Activated CD4-positive, alpha-beta T cell treated with anti-CD3 and anti-CD28 coated beads for 1 hour (primary cell): ENCODE measurements around the gene C3orf70.

Experiments used
- DNase-seq: peaks from one replicate; pipeline ENCODE4 v3.0.0-alpha.2; 2020

Gene C3orf70

GRCh38 chr3:185082829-185083228 lies 70.0 kb downstream of the C3orf70 start:
- no peak for DNase-seq

- DNase-seq, result no peak
Measured at GRCh38 chr3:185082149-185082548, 70.7 kb downstream of the C3orf70 start.

GRCh38 chr3:185081521-185081920 lies 71.3 kb downstream of the C3orf70 start:
- no peak for DNase-seq

- no peak for DNase-seq
Measured at GRCh38 chr3:185079625-185080024, 73.2 kb downstream of the C3orf70 start.

GRCh38 chr3:185076219-185076618 lies 76.6 kb downstream of the C3orf70 start:
- DNase-seq, result no peak

- no peak for DNase-seq
Measured at GRCh38 chr3:185075547-185075946, 77.3 kb downstream of the C3orf70 start.

GRCh38 chr3:185071287-185071800 lies 81.5 kb downstream of the C3orf70 start:
- no peak for DNase-seq

GRCh38 chr3:185070491-185071286 lies 82.2 kb downstream of the C3orf70 start:
- DNase-seq, result no peak

GRCh38 chr3:185069037-185070030 lies 83.5 kb downstream of the C3orf70 start:
- DNase-seq, result no peak

- no peak for DNase-seq
Measured at GRCh38 chr3:185067173-185067572, 85.7 kb downstream of the C3orf70 start.

- no peak for DNase-seq
Measured at GRCh38 chr3:185066251-185066650, 86.6 kb downstream of the C3orf70 start.

- no peak for DNase-seq
Measured at GRCh38 chr3:185065059-185065458, 87.8 kb downstream of the C3orf70 start.

GRCh38 chr3:185063431-185063830 lies 89.4 kb downstream of the C3orf70 start:
- DNase-seq, result no peak

GRCh38 chr3:185062191-185062590 lies 90.7 kb downstream of the C3orf70 start:
- DNase-seq, result no peak

GRCh38 chr3:185060655-185061054 lies 92.2 kb downstream of the C3orf70 start:
- no peak for DNase-seq

- no peak for DNase-seq
Measured at GRCh38 chr3:185059766-185060165, 93.1 kb downstream of the C3orf70 start.

- DNase-seq, result no peak
Measured at GRCh38 chr3:185058796-185059195, 94.1 kb downstream of the C3orf70 start.

GRCh38 chr3:185057829-185058228 lies 95.0 kb downstream of the C3orf70 start:
- no peak for DNase-seq

- no peak for DNase-seq
Measured at GRCh38 chr3:185056908-185057307, 96.0 kb downstream of the C3orf70 start.

- DNase-seq, result no peak
Measured at GRCh38 chr3:185052631-185053030, 100.2 kb downstream of the C3orf70 start.

GRCh38 chr3:185051801-185052200 lies 101.1 kb downstream of the C3orf70 start:
- DNase-seq, result no peak

- DNase-seq, result no peak
Measured at GRCh38 chr3:185049710-185050109, 103.2 kb downstream of the C3orf70 start.

GRCh38 chr3:185046603-185047002 lies 106.3 kb downstream of the C3orf70 start:
- no peak for DNase-seq

GRCh38 chr3:185046164-185046515 lies 106.7 kb downstream of the C3orf70 start:
- no peak for DNase-seq
